Upper lobe of left lung (tissue), 6 donors: ENCODE results near the gene SLC28A1. TPM values are rescaled to one million over a fixed set of nuclear protein-coding genes. Genes with fewer than 3 reads are reported as not detected.

Experiments used
- ATAC-seq, 2 donors: fragments of 200-7000 bp; cut with Tn5 transposase; one replicate each; pipeline ENCODE4 v1.9.1; 2022; ENCODE audit warnings: mild to moderate bottlenecking in 2 of 2, moderate library complexity in 2 of 2; ENCODE audit not compliant: low FRiP score in 2 of 2
- DNase-seq, 2 donors: peaks; one replicate each; pipeline ENCODE4 v3.0.0-alpha.2; 2019 to 2020
- H3K27ac ChIP-seq, 4 donors: fragments of 200-600 bp; sonication (generic); one replicate each; pipeline ENCODE4 v1.5.1; 2016 to 2019
- H3K27me3 ChIP-seq, 4 donors: fragments of 200-600 bp; sonication (generic); one replicate each; pipeline ENCODE4 v1.5.1; 2017 to 2019
- H3K36me3 ChIP-seq, 4 donors: fragments of 200-600 bp; sonication (generic); one replicate each; pipeline ENCODE4 v1.5.1; 2016 to 2019
- H3K4me1 ChIP-seq, 4 donors: fragments of 200-600 bp; sonication (generic); one replicate each; pipeline ENCODE4 v1.5.1; 2018 to 2019
- H3K4me3 ChIP-seq, 4 donors: fragments of 200-600 bp; sonication (generic); one replicate each; pipeline ENCODE4 v1.5.1; 2017 to 2019; ENCODE audit warnings: mild to moderate bottlenecking in 2 of 4, moderate library complexity in 1 of 4
- H3K9me3 ChIP-seq, 4 donors: fragments of 200-600 bp; sonication (generic); one replicate each; pipeline ENCODE4 v1.5.1; 2018 to 2019
- EP300 ChIP-seq, 4 donors: sonication (generic); formaldehyde crosslinking; IDR thresholded peaks; one replicate each; pipeline ENCODE4 v1.5.1; 2017; ENCODE audit warnings: antibody characterized with exemption in 4 of 4, control low read depth in 2 of 4
- POLR2A ChIP-seq, 4 donors: fragments of 450-650 bp; IDR thresholded peaks; one replicate each; pipeline ENCODE4 v1.5.1; 2016 to 2017; ENCODE audit warnings: antibody characterized with exemption in 4 of 4, mild to moderate bottlenecking in 2 of 4
- POLR2AphosphoS5 ChIP-seq, 2 donors: sonication (generic); formaldehyde crosslinking; IDR thresholded peaks; one replicate each; pipeline ENCODE4 v1.5.1; 2017; ENCODE audit warnings: antibody characterized with exemption in 2 of 2
- WGBS, 2 donors: methylation state at CpG; one replicate each; pipeline ENCODE4 v1.1.5; 2017 to 2018; 5-methylcytosine and 5-hydroxymethylcytosine counted together
- total RNA-seq, 6 donors: library from RNA; depleted of rRNA in 4 of 6; stranded (reverse); fragments of >200 nt in 4 of 6; gene quantifications; one replicate each; pipeline versions ENCODE4 v1.1.0 to v1.2.1, GENCODE V29; 2016 to 2021
- TF ChIP-seq, protein P1 (sequence below), 6 experiments: fragments of 450-650 bp in 4 of 6; fragments of 200-600 bp in 2 of 6; sonication (generic) in 2 of 6; IDR thresholded peaks; one replicate each; pipeline ENCODE4 v1.5.1; 2016 to 2019; ENCODE audit warnings: antibody characterized with exemption in 6 of 6
- donor health status: DM: no; HTN: no; CAD: no; lungs with moderate emphysema.
- donor health status: DM: no; HTN: yes; CAD: no; lungs with severe emphysema.

The SLC28A1 gene
- total RNA-seq, 6 donors from 2014 or later: not detected

DNA sequence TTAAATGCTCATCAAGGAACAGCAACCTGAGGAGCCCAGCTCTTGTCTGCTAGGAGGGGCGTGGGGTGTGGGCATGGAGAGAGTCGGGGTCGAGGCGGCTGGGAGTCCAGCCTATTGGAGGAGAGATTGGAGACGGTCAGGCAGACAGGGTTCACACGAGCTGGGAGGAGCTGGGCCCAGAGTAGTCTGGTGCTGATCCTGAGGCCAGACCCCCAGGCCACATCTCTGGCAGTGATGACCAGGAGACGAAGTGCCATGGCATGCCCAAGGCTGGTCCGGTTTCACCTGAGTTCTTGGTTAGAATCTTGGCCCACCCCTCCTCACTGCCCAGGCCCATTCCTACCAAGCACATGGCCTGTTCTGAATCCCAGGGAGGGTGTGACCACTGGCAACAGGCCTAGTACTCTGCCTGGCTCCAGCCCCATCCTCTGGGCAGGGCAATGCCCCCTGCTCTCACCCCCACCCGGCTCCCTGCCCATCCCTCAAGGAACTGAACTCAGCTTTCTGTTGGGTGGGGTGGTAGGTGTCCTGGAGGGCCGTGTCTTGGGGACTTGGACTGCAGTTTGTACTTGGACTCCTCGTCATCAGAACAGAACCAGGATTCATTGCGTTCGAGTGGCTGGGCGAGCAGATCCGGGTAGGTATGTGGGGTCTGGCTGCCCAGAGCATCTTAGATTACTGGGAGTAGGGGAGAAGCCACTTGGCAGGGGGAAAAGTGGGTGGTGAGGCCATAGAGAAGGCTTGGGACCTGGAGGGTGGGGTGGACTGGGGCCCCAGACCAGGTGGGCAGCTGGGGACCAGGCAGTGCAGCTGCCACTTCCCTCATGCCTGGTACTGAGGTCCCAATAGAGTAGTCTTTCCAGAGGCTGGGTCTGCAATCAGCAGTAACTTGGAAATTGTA, 20.8 kb downstream of the SLC28A1 start:
- TF ChIP-seq EP300 (IDR thresholded peaks at IDR 0.05) (no peak), POLR2A (IDR thresholded peaks at IDR 0.05) (no peak), POLR2AphosphoS5 (IDR thresholded peaks at IDR 0.05) (no peak)
- TF ChIP-seq, protein P1, sequence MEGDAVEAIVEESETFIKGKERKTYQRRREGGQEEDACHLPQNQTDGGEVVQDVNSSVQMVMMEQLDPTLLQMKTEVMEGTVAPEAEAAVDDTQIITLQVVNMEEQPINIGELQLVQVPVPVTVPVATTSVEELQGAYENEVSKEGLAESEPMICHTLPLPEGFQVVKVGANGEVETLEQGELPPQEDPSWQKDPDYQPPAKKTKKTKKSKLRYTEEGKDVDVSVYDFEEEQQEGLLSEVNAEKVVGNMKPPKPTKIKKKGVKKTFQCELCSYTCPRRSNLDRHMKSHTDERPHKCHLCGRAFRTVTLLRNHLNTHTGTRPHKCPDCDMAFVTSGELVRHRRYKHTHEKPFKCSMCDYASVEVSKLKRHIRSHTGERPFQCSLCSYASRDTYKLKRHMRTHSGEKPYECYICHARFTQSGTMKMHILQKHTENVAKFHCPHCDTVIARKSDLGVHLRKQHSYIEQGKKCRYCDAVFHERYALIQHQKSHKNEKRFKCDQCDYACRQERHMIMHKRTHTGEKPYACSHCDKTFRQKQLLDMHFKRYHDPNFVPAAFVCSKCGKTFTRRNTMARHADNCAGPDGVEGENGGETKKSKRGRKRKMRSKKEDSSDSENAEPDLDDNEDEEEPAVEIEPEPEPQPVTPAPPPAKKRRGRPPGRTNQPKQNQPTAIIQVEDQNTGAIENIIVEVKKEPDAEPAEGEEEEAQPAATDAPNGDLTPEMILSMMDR (IDR thresholded peaks at IDR 0.05): no peak
- Histone ChIP-seq H3K4me3 (no peak overlapping the region), H3K27ac (no peak overlapping the region), H3K4me1 (no peaks in the 10 kb centered on the region), H3K27me3 (no peaks in the 10 kb centered on the region), H3K9me3 (no peaks in the 10 kb centered on the region), H3K36me3 (no peaks in the 10 kb centered on the region)
- DNase-seq (no peak), ATAC-seq (peak in 1 of 2 donors; percentile 12)
- 87 to 91% methylated on average over 10 to 15 of the region's 15 CpGs for WGBS, 2 donors

- Histone ChIP-seq H3K36me3 (no peaks in the 10 kb centered on the region), H3K4me1 (peaks cover 5 to 12% (median 8%) of the 10 kb centered on the region in 4 donors), H3K27me3 (no peaks in the 10 kb centered on the region), H3K27ac (no peak overlapping the region), H3K4me3 (no peak overlapping the region), H3K9me3 (no peaks in the 10 kb centered on the region)
- no peak for TF ChIP-seq EP300 (IDR thresholded peaks at IDR 0.05)
- TF ChIP-seq POLR2A (IDR thresholded peaks at IDR 0.05): no peak
- TF ChIP-seq POLR2AphosphoS5 (IDR thresholded peaks at IDR 0.05): no peak
- TF ChIP-seq, protein P1 (IDR thresholded peaks at IDR 0.05): no peak
- WGBS, 2 donors: 89 to 93% methylated on average over 4 of the region's 4 CpGs
- ATAC-seq (no peak), DNase-seq (no peak)
Measured at GRCh38 chr15:84907731-84908130, 23.3 kb downstream of the SLC28A1 start.

GRCh38 chr15:84908564-84908963, 24.1 kb downstream of the SLC28A1 start:
- ATAC-seq: no peak
- 71 to 74% methylated on average over 13 of the region's 13 CpGs for WGBS, 2 donors
- Histone ChIP-seq H3K4me1 (peaks cover 5 to 13% (median 9%) of the 10 kb centered on the region in 4 donors), H3K36me3 (no peaks in the 10 kb centered on the region), H3K9me3 (no peaks in the 10 kb centered on the region), H3K27me3 (no peaks in the 10 kb centered on the region), H3K4me3 (no peak overlapping the region), H3K27ac (no peak overlapping the region)
- TF ChIP-seq, protein P1 (IDR thresholded peaks at IDR 0.05): no peak
- no peak for TF ChIP-seq POLR2A (IDR thresholded peaks at IDR 0.05)
- DNase-seq: no peak

- no peak for ATAC-seq
Measured at GRCh38 chr15:84909029-84909428, 24.6 kb downstream of the SLC28A1 start.

More at GRCh38 chr15:84909029-84909428, 24.6 kb downstream of the SLC28A1 start:
- peaks cover 5 to 13% (median 9%) of the 10 kb centered on the region in 4 donors for H3K4me1 ChIP-seq
- H3K27ac ChIP-seq: no peak overlapping the region
- H3K9me3 ChIP-seq: no peaks in the 10 kb centered on the region
- H3K36me3 ChIP-seq: no peaks in the 10 kb centered on the region
- no peak for DNase-seq
- 94 to 97% methylated on average over 3 of the region's 3 CpGs for WGBS, 2 donors
- H3K4me3 ChIP-seq: no peak overlapping the region
- no peaks in the 10 kb centered on the region for H3K27me3 ChIP-seq
- TF ChIP-seq, protein P1 (IDR thresholded peaks at IDR 0.05): no peak
- TF ChIP-seq POLR2AphosphoS5 (IDR thresholded peaks at IDR 0.05): no peak
- no peak for TF ChIP-seq EP300 (IDR thresholded peaks at IDR 0.05)
- no peak for TF ChIP-seq POLR2A (IDR thresholded peaks at IDR 0.05)
